DOHH2 (cell line): ENCODE measurements around the gene ZNF214.

Experiments used
- EZH2phosphoT487 ChIP-seq: fragments of 200-600 bp; sonication (generic); IDR thresholded peaks from 2 replicates; pipeline ENCODE4 v1.6.1; 2017; ENCODE audit warnings: borderline replicate concordance, mild to moderate bottlenecking, antibody characterized with exemption, low read length, moderate library complexity, mixed read lengths
- TF ChIP-seq, protein P1 (sequence below): fragments of 200-600 bp; sonication (generic); IDR thresholded peaks from one replicate; pipeline ENCODE4 v1.5.1; 2014; ENCODE audit warnings: antibody characterized with exemption, mild to moderate bottlenecking, low read depth, low read length; ENCODE audit not compliant: poor library complexity, severe bottlenecking

DNA sequence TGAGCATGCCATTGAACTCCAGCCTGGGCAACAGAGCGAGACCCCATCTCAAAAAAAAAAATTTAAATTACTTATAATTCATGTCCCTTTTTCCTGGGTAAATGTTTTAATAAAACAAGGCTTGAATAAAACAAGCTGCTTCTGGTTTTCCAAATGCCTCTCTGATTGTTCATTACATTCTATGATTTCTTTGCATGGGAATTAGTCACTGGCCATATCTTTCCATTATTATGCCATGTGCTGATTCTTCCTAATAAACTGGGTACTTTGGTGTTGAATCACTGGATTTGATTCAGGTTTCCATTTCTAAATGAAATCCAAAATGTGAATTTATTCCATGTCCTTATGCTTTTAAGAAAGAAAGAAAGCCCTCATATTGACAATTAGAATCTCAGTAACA is 51.3 kb downstream of the ZNF214 start:
- TF ChIP-seq, protein P1, sequence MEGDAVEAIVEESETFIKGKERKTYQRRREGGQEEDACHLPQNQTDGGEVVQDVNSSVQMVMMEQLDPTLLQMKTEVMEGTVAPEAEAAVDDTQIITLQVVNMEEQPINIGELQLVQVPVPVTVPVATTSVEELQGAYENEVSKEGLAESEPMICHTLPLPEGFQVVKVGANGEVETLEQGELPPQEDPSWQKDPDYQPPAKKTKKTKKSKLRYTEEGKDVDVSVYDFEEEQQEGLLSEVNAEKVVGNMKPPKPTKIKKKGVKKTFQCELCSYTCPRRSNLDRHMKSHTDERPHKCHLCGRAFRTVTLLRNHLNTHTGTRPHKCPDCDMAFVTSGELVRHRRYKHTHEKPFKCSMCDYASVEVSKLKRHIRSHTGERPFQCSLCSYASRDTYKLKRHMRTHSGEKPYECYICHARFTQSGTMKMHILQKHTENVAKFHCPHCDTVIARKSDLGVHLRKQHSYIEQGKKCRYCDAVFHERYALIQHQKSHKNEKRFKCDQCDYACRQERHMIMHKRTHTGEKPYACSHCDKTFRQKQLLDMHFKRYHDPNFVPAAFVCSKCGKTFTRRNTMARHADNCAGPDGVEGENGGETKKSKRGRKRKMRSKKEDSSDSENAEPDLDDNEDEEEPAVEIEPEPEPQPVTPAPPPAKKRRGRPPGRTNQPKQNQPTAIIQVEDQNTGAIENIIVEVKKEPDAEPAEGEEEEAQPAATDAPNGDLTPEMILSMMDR = no peak
- TF ChIP-seq EZH2phosphoT487 = no peak
